HCT116 (cell line): ENCODE measurements around the gene TSPAN11. TPM values are rescaled to one million over a fixed set of nuclear protein-coding genes. Genes with fewer than 3 reads are reported as not detected.

Experiments used
- ATAC-seq: fragments of 200-7000 bp; cut with Tn5 transposase; 2 replicates; pipeline ENCODE4 v1.9.1; 2020; ENCODE audit warnings: mild to moderate bottlenecking, moderate library complexity
- BruUV-seq: library from RNA; stranded (reverse); fragments of 400-500 nt; replicated peaks from 2 replicates; lab custom pipeline; 2021; lab: Mats Ljungman, UMichigan
- CTCF ChIA-PET: fragments of 300-600 bp; sonication (Branson Sonifier 250); formaldehyde crosslinking; loops from one replicate; lab custom pipeline; 2021; ENCODE audit warnings: antibody characterized with exemption; lab: Charles Lee
- POLR2A ChIA-PET: fragments of 300-600, 350-600 bp; sonication (Branson Sonifier 250); formaldehyde crosslinking; loops from one replicate; lab custom pipeline; 2021; ENCODE audit warnings: antibody characterized with exemption; lab: Charles Lee
- RAD21 ChIA-PET, 2 experiments: fragments of 300-600 bp; sonication (Branson Sonifier 250); formaldehyde crosslinking; loops; one replicate each; lab custom pipeline; 2023; ENCODE audit warnings: low total read pairs in 2 of 2; ENCODE audit not compliant: uncharacterized antibody in 2 of 2, unreplicated experiment in 2 of 2, low non-redundant PET in 1 of 2; lab: Charles Lee
- DNase-seq: peaks from one replicate; pipeline ENCODE4 v3.0.0-alpha.2; 2010; ENCODE audit warnings: low read depth, low spot score
- H2AFZ ChIP-seq: fragments of 200-600 bp; shearing (Covaris generic), sonication (generic); 2 replicates; pipeline ENCODE4 v1.6.1; 2017; ENCODE audit warnings: low read depth, mixed run types, mixed read lengths, antibody characterized with exemption, low read length; ENCODE audit not compliant: poor library complexity, severe bottlenecking
- H3K27ac ChIP-seq: 2 replicates; pipeline ENCODE4 v1.5.1; 2012; ENCODE audit warnings: low read depth, low read length
- H3K27me3 ChIP-seq: fragments of 200-600 bp; sonication (generic); 2 replicates; pipeline ENCODE4 v1.6.1; 2016; ENCODE audit warnings: mixed run types, low read length, mixed read lengths; ENCODE audit not compliant: insufficient read depth
- H3K36me3 ChIP-seq, 2 experiments: fragments of 200-500 bp in 1 of 2; fragments of 200-600 bp in 1 of 2; sonication (Bioruptor generic) in 1 of 2; sonication (generic) in 1 of 2; 2 replicates each; pipeline versions ENCODE4 v1.5.1 to v1.6.1; 2014 to 2016; ENCODE audit warnings: low read length in 2 of 2, inconsistent platforms in 1 of 2, mixed read lengths in 1 of 2, mixed run types in 1 of 2; ENCODE audit not compliant: insufficient read depth in 2 of 2, control insufficient read depth in 1 of 2
- H3K4me1 ChIP-seq, 2 experiments: fragments of 200-600 bp in 1 of 2; sonication (generic) in 1 of 2; 2 replicates each; pipeline versions ENCODE4 v1.5.1 to v1.6.1; 2012 to 2017; ENCODE audit warnings: low read length in 2 of 2, inconsistent platforms in 1 of 2, mild to moderate bottlenecking in 1 of 2, mixed read lengths in 1 of 2, mixed run types in 1 of 2, moderate library complexity in 1 of 2; ENCODE audit not compliant: insufficient read depth in 2 of 2, control insufficient read depth in 1 of 2
- H3K4me2 ChIP-seq: fragments of 200-600 bp; sonication (generic); 2 replicates; pipeline ENCODE4 v1.6.1; 2017; ENCODE audit warnings: mixed run types, low read length, mixed read lengths
- H3K4me3 ChIP-seq, 2 experiments: fragments of 200-600 bp in 1 of 2; sonication (generic) in 1 of 2; replicated peaks in 1 of 2; 2 replicates each; pipeline ENCODE4 v1.5.1; 2011 to 2016; ENCODE audit warnings: low read length in 2 of 2, control low read depth in 1 of 2, low read depth in 1 of 2, mild to moderate bottlenecking in 1 of 2, mixed read lengths in 1 of 2, mixed run types in 1 of 2
- H3K79me2 ChIP-seq: fragments of 200-600 bp; sonication (generic); 2 replicates; pipeline ENCODE4 v1.6.1; 2017; ENCODE audit warnings: mild to moderate bottlenecking, mixed run types, low read length, moderate library complexity, mixed read lengths; ENCODE audit not compliant: insufficient read depth
- H3K9ac ChIP-seq: fragments of 200-600 bp; sonication (generic); 2 replicates; pipeline ENCODE4 v1.6.1; 2016; ENCODE audit warnings: low read length, mixed read lengths
- H3K9me2 ChIP-seq: fragments of 200-600 bp; sonication (generic), shearing (Covaris generic); 2 replicates; pipeline ENCODE4 v1.6.1; 2017; ENCODE audit warnings: mixed run types, mild to moderate bottlenecking, moderate library complexity; ENCODE audit not compliant: insufficient read depth
- H3K9me3 ChIP-seq, 2 experiments: fragments of 200-500 bp in 1 of 2; fragments of 200-600 bp in 1 of 2; sonication (Bioruptor generic) in 1 of 2; sonication (generic) in 1 of 2; 2 replicates each; pipeline ENCODE4 v1.6.1; 2014 to 2017; ENCODE audit warnings: low read length in 2 of 2, mixed read lengths in 2 of 2, inconsistent platforms in 1 of 2, low read depth in 1 of 2, mild to moderate bottlenecking in 1 of 2, mixed run types in 1 of 2, moderate library complexity in 1 of 2; ENCODE audit not compliant: control insufficient read depth in 1 of 2, insufficient read depth in 1 of 2
- H4K20me1 ChIP-seq: fragments of 200-600 bp; sonication (generic), shearing (Covaris generic); 2 replicates; pipeline ENCODE4 v1.6.1; 2017; ENCODE audit warnings: mixed run types, mild to moderate bottlenecking, moderate library complexity; ENCODE audit not compliant: insufficient read depth
- ELF1 ChIP-seq: IDR thresholded peaks from 2 replicates; pipeline ENCODE4 v1.6.1; 2012; ENCODE audit warnings: low read depth, borderline replicate concordance
- EZH2 ChIP-seq: fragments of 200-600 bp; sonication (generic); IDR thresholded peaks from 2 replicates; pipeline ENCODE4 v1.6.1; 2017; ENCODE audit warnings: antibody characterized with exemption, mixed run types
- MAX ChIP-seq: IDR thresholded peaks from 2 replicates; pipeline ENCODE4 v1.6.1; 2012
- RAD21 ChIP-seq: IDR thresholded peaks from 2 replicates; pipeline ENCODE4 v1.6.1; 2012; ENCODE audit warnings: low read depth, mild to moderate bottlenecking
- SIN3A ChIP-seq: IDR thresholded peaks from 2 replicates; pipeline ENCODE4 v1.6.1; 2012; ENCODE audit warnings: low read depth
- SP1 ChIP-seq: IDR thresholded peaks from 2 replicates; pipeline ENCODE4 v1.6.1; 2012; ENCODE audit warnings: low read depth
- SRF ChIP-seq: IDR thresholded peaks from 2 replicates; pipeline ENCODE4 v1.6.1; 2012; ENCODE audit warnings: low read depth
- ZBTB33 ChIP-seq: IDR thresholded peaks from 2 replicates; pipeline ENCODE4 v1.6.1; 2011; ENCODE audit warnings: mild to moderate bottlenecking, low read length, moderate library complexity; ENCODE audit not compliant: insufficient replicate concordance; ENCODE audit errors: extremely low read depth
- ZFX ChIP-seq: fragments of 450-650 bp; IDR thresholded peaks from 2 replicates; pipeline ENCODE4 v1.6.1; 2017
- intact Hi-C: fragments of 100-400 bp; cut with micrococcal nuclease; formaldehyde crosslinking; loops from 2 replicates; pipeline ENCODE4 v1.10.0; 2022
- total RNA-seq: library from RNA; stranded (reverse); gene quantifications from one replicate; pipeline ENCODE4 v1.2.1, GENCODE V29; 2021; ENCODE audit not compliant: unreplicated experiment
- TF ChIP-seq, protein P1 (sequence below), 3 experiments: fragments of 200-600 bp in 1 of 3; sonication (generic) in 1 of 3; IDR thresholded peaks in 2 of 3; conservative IDR thresholded peaks in 1 of 3; 2 replicates each; pipeline ENCODE4 v1.5.1; 2012 to 2017; ENCODE audit warnings: low read depth in 2 of 3, low read length in 2 of 3, antibody characterized with exemption in 1 of 3, borderline replicate concordance in 1 of 3, control low read depth in 1 of 3, mild to moderate bottlenecking in 1 of 3, mixed read lengths in 1 of 3, mixed run types in 1 of 3, moderate library complexity in 1 of 3; ENCODE audit not compliant: insufficient read depth in 1 of 3
- TF ChIP-seq, protein P2 (sequence below): IDR thresholded peaks from 2 replicates; pipeline ENCODE4 v1.6.1; 2012; ENCODE audit warnings: low read depth

The TSPAN11 gene
- total RNA-seq, 1 experiment from 2014 or later: not detected

- no peaks in the 10 kb centered on the region for H3K9me3 ChIP-seq
- no peak overlapping the region for H3K4me3 ChIP-seq
- peak overlapping the region; percentile 27 for H3K4me2 ChIP-seq
- no peaks in the 10 kb centered on the region for H3K27me3 ChIP-seq
- no peak overlapping the region for H3K27ac ChIP-seq
- ATAC-seq: no peak
- no peak for DNase-seq
- H3K4me1 ChIP-seq: peaks cover 24 to 34% of the 10 kb centered on the region in 2 experiments
- no peaks in the 10 kb centered on the region for H3K79me2 ChIP-seq
- POLR2A ChIA-PET: no interaction called here
- H3K9ac ChIP-seq: no peak overlapping the region
- H2AFZ ChIP-seq: no peak overlapping the region
- CTCF ChIA-PET: no interaction called here
- no peaks in the 10 kb centered on the region for H3K9me2 ChIP-seq
- H4K20me1 ChIP-seq: no peaks in the 10 kb centered on the region
- no peaks in the 10 kb centered on the region for H3K36me3 ChIP-seq
- intact Hi-C loops: no loop called here
- RAD21 ChIA-PET: no interaction called here
- TF ChIP-seq SRF (no peak), ELF1 (no peak), MAX (no peak), ZBTB33 (no peak), RAD21 (no peak), ZFX (no peak), SIN3A (no peak), SP1 (no peak), EZH2 (no peak)
- TF ChIP-seq, protein P1, sequence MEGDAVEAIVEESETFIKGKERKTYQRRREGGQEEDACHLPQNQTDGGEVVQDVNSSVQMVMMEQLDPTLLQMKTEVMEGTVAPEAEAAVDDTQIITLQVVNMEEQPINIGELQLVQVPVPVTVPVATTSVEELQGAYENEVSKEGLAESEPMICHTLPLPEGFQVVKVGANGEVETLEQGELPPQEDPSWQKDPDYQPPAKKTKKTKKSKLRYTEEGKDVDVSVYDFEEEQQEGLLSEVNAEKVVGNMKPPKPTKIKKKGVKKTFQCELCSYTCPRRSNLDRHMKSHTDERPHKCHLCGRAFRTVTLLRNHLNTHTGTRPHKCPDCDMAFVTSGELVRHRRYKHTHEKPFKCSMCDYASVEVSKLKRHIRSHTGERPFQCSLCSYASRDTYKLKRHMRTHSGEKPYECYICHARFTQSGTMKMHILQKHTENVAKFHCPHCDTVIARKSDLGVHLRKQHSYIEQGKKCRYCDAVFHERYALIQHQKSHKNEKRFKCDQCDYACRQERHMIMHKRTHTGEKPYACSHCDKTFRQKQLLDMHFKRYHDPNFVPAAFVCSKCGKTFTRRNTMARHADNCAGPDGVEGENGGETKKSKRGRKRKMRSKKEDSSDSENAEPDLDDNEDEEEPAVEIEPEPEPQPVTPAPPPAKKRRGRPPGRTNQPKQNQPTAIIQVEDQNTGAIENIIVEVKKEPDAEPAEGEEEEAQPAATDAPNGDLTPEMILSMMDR (IDR thresholded peaks at IDR 0.05 in 2 of 3, conservative IDR thresholded peaks at IDR 0.05 in 1 of 3; ENCODE audit: borderline replicate concordance in 1 of 3, insufficient read depth in 1 of 3, low read depth in 2 of 3, low read length in 2 of 3): no peak
- TF ChIP-seq, protein P2, sequence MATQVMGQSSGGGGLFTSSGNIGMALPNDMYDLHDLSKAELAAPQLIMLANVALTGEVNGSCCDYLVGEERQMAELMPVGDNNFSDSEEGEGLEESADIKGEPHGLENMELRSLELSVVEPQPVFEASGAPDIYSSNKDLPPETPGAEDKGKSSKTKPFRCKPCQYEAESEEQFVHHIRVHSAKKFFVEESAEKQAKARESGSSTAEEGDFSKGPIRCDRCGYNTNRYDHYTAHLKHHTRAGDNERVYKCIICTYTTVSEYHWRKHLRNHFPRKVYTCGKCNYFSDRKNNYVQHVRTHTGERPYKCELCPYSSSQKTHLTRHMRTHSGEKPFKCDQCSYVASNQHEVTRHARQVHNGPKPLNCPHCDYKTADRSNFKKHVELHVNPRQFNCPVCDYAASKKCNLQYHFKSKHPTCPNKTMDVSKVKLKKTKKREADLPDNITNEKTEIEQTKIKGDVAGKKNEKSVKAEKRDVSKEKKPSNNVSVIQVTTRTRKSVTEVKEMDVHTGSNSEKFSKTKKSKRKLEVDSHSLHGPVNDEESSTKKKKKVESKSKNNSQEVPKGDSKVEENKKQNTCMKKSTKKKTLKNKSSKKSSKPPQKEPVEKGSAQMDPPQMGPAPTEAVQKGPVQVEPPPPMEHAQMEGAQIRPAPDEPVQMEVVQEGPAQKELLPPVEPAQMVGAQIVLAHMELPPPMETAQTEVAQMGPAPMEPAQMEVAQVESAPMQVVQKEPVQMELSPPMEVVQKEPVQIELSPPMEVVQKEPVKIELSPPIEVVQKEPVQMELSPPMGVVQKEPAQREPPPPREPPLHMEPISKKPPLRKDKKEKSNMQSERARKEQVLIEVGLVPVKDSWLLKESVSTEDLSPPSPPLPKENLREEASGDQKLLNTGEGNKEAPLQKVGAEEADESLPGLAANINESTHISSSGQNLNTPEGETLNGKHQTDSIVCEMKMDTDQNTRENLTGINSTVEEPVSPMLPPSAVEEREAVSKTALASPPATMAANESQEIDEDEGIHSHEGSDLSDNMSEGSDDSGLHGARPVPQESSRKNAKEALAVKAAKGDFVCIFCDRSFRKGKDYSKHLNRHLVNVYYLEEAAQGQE: no peak
- TF ChIP-seq, all 23 proteins: peak for 0
- no TSS peak for BruUV-seq
These were observed 109.6 kb downstream of the TSPAN11 start for GRCh38 chr12:31035967-31036665.
